ENCODE measurements around the gene EFCAB5.
"Not testable (repeated sequence)": the region's sequence is repeated elsewhere in the genome, so short reads cannot be mapped to it uniquely, and the experiment has no call there.

- TF ChIP-seq EP300 (IDR thresholded peaks at IDR 0.05; ENCODE audit: borderline replicate concordance in 1 of 2, low read depth in 2 of 2, low read length in 2 of 2); FOSL1 (IDR thresholded peaks at IDR 0.05; ENCODE audit: insufficient read depth, low read depth, low read length); POLR2AphosphoS5 (IDR thresholded peaks at IDR 0.05; ENCODE audit: low read depth, low read length); TAF1 (IDR thresholded peaks at IDR 0.05; ENCODE audit: low read depth, low read length); MAX (IDR thresholded peaks at IDR 0.05); CTCF (IDR thresholded peaks at IDR 0.05; ENCODE audit: control extremely low read depth in 1 of 3, insufficient read depth in 1 of 3, low read depth in 1 of 3, low read length in 3 of 3); POLR2A (IDR thresholded peaks at IDR 0.05; ENCODE audit: control extremely low read depth in 1 of 2, low read depth in 2 of 2, low read length in 2 of 2): not testable (repeated sequence)
Observed at GRCh38 chr17:30040719-30041518, 99.5 kb downstream of the EFCAB5 start.
